Measurements from ENCODE around the gene SLC5A8. TPM values are rescaled to one million over a fixed set of nuclear protein-coding genes. Genes with fewer than 3 reads are reported as not detected.

Gene SLC5A8
- total RNA-seq, 1 experiment from 2014 or later, result not detected

DNA sequence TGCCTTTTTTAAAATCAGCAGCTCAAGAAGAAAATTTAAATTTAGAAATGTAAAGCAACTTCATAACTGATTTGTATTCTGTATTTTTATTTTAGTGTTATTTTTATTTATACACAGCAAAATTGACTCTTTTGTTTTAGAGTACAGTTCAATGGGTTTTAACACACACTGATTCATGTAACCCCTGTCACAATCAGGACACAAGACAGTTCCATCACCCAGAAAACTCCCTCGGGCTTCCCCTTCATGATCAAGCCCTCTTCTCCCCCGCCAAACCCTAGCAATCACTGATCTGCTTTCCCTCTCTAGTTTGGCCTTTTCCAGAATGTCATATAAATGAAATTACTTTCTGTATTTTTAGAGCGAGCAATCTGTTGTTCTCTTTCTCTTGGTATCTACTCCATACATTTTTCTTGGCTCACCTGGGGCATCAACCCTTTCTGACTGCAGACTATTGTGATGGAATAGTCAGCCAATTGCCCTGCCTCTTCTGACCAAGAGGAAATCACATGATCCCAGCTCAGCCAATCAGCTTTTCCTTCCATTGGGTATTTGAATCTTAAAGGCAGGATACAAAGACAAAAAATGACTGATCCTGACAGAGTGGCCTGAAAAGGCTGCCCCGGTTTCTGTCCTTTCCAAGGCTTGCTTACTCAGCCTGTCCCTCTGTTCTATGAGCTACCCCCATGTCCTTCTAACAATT is 5.3 kb downstream of the SLC5A8 start:
- no peak overlapping the region for H3K4me3 ChIP-seq (ENCODE audit: low read length)
- no peak overlapping the region for H3K9ac ChIP-seq (ENCODE audit: low read length)
- BruUV-seq (replicated peaks), result no TSS peak
- H3K79me2 ChIP-seq (ENCODE audit: low read length), result no peaks in the 10 kb centered on the region
- POLR2A ChIA-PET (ENCODE audit: unreplicated experiment), result no interaction called here
- intact Hi-C loops (cut with micrococcal nuclease), result no loop called here
- DNase-seq (peak; percentile 7), ATAC-seq (no peak)
- no peak for TF ChIP-seq EZH2phosphoT487 (IDR thresholded peaks at IDR 0.05; ENCODE audit: borderline replicate concordance, low read length)
- TF ChIP-seq, protein P1, sequence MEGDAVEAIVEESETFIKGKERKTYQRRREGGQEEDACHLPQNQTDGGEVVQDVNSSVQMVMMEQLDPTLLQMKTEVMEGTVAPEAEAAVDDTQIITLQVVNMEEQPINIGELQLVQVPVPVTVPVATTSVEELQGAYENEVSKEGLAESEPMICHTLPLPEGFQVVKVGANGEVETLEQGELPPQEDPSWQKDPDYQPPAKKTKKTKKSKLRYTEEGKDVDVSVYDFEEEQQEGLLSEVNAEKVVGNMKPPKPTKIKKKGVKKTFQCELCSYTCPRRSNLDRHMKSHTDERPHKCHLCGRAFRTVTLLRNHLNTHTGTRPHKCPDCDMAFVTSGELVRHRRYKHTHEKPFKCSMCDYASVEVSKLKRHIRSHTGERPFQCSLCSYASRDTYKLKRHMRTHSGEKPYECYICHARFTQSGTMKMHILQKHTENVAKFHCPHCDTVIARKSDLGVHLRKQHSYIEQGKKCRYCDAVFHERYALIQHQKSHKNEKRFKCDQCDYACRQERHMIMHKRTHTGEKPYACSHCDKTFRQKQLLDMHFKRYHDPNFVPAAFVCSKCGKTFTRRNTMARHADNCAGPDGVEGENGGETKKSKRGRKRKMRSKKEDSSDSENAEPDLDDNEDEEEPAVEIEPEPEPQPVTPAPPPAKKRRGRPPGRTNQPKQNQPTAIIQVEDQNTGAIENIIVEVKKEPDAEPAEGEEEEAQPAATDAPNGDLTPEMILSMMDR (conservative IDR thresholded peaks at IDR 0.05; ENCODE audit: low read depth, low read length), result no peak
- no peak for TF ChIP-seq EZH2 (IDR thresholded peaks at IDR 0.05; ENCODE audit: low read length, unreplicated experiment)
- no peaks in the 10 kb centered on the region for H3K36me3 ChIP-seq (ENCODE audit: low read depth, low read length)
- CTCF ChIA-PET, result no interaction called here
- H3F3A ChIP-seq (ENCODE audit: low read length, unreplicated experiment), result no peaks in the 10 kb centered on the region
- peaks cover 46% of the 10 kb centered on the region for H3K27me3 ChIP-seq (ENCODE audit: low read length)
- no peaks in the 10 kb centered on the region for H3K4me1 ChIP-seq (ENCODE audit: insufficient read depth, low read length)
- H3K4me2 ChIP-seq (ENCODE audit: low read length), result no peak overlapping the region
- no peaks in the 10 kb centered on the region for H4K20me1 ChIP-seq (ENCODE audit: low read length)
- no peaks in the 10 kb centered on the region for H3K9me3 ChIP-seq (ENCODE audit: low read length)
- no peak overlapping the region for H3K27ac ChIP-seq (ENCODE audit: low read length)
- no peaks in the 10 kb centered on the region for H3K9me2 ChIP-seq (replicated peaks; ENCODE audit: low read length)
- no peak overlapping the region for H2AFZ ChIP-seq (ENCODE audit: low read length)

- Histone ChIP-seq H3K4me3 (ENCODE audit: low read length) (no peak overlapping the region), H3K9me2 (replicated peaks; ENCODE audit: low read length) (no peaks in the 10 kb centered on the region), H3K27me3 (ENCODE audit: low read length) (peaks cover 33% of the 10 kb centered on the region; the same call in 1 of the 2 replicates), H3K9me3 (ENCODE audit: low read length) (no peaks in the 10 kb centered on the region), H3K4me1 (ENCODE audit: insufficient read depth, low read length) (no peaks in the 10 kb centered on the region), H3F3A (ENCODE audit: low read length, unreplicated experiment) (no peaks in the 10 kb centered on the region), H2AFZ (ENCODE audit: low read length) (no peak overlapping the region), H4K20me1 (ENCODE audit: low read length) (no peaks in the 10 kb centered on the region), H3K36me3 (ENCODE audit: low read depth, low read length) (no peaks in the 10 kb centered on the region), H3K79me2 (ENCODE audit: low read length) (no peaks in the 10 kb centered on the region), H3K4me2 (ENCODE audit: low read length) (no peak overlapping the region), H3K9ac (ENCODE audit: low read length) (no peak overlapping the region), H3K27ac (ENCODE audit: low read length) (no peak overlapping the region)
- ATAC-seq (no peak), DNase-seq (no peak)
- no TSS peak for BruUV-seq (replicated peaks)
- intact Hi-C loops (cut with micrococcal nuclease), result no loop called here
- ChIA-PET CTCF (no interaction called here), POLR2A (ENCODE audit: unreplicated experiment) (no interaction called here)
- TF ChIP-seq EZH2phosphoT487 (IDR thresholded peaks at IDR 0.05; ENCODE audit: borderline replicate concordance, low read length) (no peak), EZH2 (IDR thresholded peaks at IDR 0.05; ENCODE audit: low read length, unreplicated experiment) (no peak)
- TF ChIP-seq, protein P1 (conservative IDR thresholded peaks at IDR 0.05; ENCODE audit: low read depth, low read length), result no peak
Measured at GRCh38 chr12:101200824-101201223, 9.2 kb downstream of the SLC5A8 start.

DNA sequence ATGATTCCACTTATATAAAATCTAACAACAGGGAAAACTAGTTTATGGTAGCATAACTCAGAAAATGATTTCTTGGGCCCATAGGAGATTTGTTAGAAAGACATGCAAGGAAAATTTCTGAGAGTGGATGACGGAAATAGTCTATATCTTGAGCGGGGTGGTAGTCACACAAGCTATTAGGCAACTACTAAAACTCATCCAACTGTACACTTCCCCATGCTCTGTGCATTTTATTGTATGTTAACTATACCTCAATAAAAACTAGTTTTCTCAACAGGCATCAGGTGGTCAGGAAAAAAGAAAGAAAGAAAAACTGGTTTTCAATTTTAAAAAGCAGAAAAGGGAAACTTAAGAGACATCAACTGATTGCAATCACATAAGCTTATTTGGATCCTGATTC is 9.9 kb downstream of the SLC5A8 start:
- Histone ChIP-seq H3K79me2 (ENCODE audit: low read length) (no peaks in the 10 kb centered on the region), H3K27me3 (ENCODE audit: low read length) (peaks cover 33% of the 10 kb centered on the region; the same call in 1 of the 2 replicates), H3K4me2 (ENCODE audit: low read length) (no peak overlapping the region), H3K27ac (ENCODE audit: low read length) (no peak overlapping the region), H3K9ac (ENCODE audit: low read length) (no peak overlapping the region), H3K4me3 (ENCODE audit: low read length) (no peak overlapping the region), H3K9me2 (replicated peaks; ENCODE audit: low read length) (no peaks in the 10 kb centered on the region), H4K20me1 (ENCODE audit: low read length) (no peaks in the 10 kb centered on the region), H3F3A (ENCODE audit: low read length, unreplicated experiment) (no peaks in the 10 kb centered on the region), H2AFZ (ENCODE audit: low read length) (no peak overlapping the region), H3K4me1 (ENCODE audit: insufficient read depth, low read length) (no peaks in the 10 kb centered on the region), H3K9me3 (ENCODE audit: low read length) (no peaks in the 10 kb centered on the region), H3K36me3 (ENCODE audit: low read depth, low read length) (no peaks in the 10 kb centered on the region)
- intact Hi-C loops (cut with micrococcal nuclease), result no loop called here
- ChIA-PET POLR2A (ENCODE audit: unreplicated experiment) (no interaction called here), CTCF (no interaction called here)
- ATAC-seq (no peak), DNase-seq (no peak)
- no TSS peak for BruUV-seq (replicated peaks)
- TF ChIP-seq, protein P1 (conservative IDR thresholded peaks at IDR 0.05; ENCODE audit: low read depth, low read length), result no peak
- TF ChIP-seq EZH2phosphoT487 (IDR thresholded peaks at IDR 0.05; ENCODE audit: borderline replicate concordance, low read length) (no peak), EZH2 (IDR thresholded peaks at IDR 0.05; ENCODE audit: low read length, unreplicated experiment) (no peak)

Data from PC-3 (cell line).